BLaER1 (cell line): ENCODE results near the gene CRPPA.
"Not testable (repeated sequence)": the region's sequence is repeated elsewhere in the genome, so short reads cannot be mapped to it uniquely, and the experiment has no call there.

Source experiments
- H3K27ac ChIP-seq: shearing (Covaris generic); formaldehyde crosslinking; 2 replicates; pipeline ENCODE4 v1.8.1; 2022
- H3K27me3 ChIP-seq: shearing (Covaris generic); formaldehyde crosslinking; 2 replicates; pipeline ENCODE4 v1.8.1; 2022
- H3K36me3 ChIP-seq: shearing (Covaris generic); formaldehyde crosslinking; 2 replicates; pipeline ENCODE4 v1.8.1; 2022
- H3K4me1 ChIP-seq: shearing (Covaris generic); formaldehyde crosslinking; 2 replicates; pipeline ENCODE4 v1.8.1; 2022
- H3K4me2 ChIP-seq: shearing (Covaris generic); formaldehyde crosslinking; 2 replicates; pipeline ENCODE4 v1.8.1; 2022
- H3K4me3 ChIP-seq: shearing (Covaris generic); formaldehyde crosslinking; 2 replicates; pipeline ENCODE4 v1.8.1; 2022
- H3K9ac ChIP-seq: shearing (Covaris generic); formaldehyde crosslinking; 2 replicates; pipeline ENCODE4 v1.8.1; 2022
- H3K9me3 ChIP-seq: shearing (Covaris generic); formaldehyde crosslinking; 2 replicates; pipeline ENCODE4 v1.8.1; 2022
- H4K20me1 ChIP-seq: shearing (Covaris generic); formaldehyde crosslinking; 2 replicates; pipeline ENCODE4 v1.8.1; 2022
- Cebpa-rat ChIP-seq: shearing (Covaris generic); IDR thresholded peaks from 2 replicates; pipeline ENCODE4 v1.8.1; 2022

The CRPPA gene

GRCh38 chr7:16447876-16448275 is 26.5 kb upstream of the CRPPA start:
- Histone ChIP-seq H3K9me3 (no peaks in the 10 kb centered on the region), H4K20me1 (no peaks in the 10 kb centered on the region), H3K27me3 (no peaks in the 10 kb centered on the region), H3K36me3 (no peaks in the 10 kb centered on the region), H3K27ac (no peak overlapping the region), H3K9ac (no peak overlapping the region), H3K4me1 (peaks cover 4% of the 10 kb centered on the region; the same call in 1 of the 2 replicates), H3K4me3 (no peak overlapping the region), H3K4me2 (no peak overlapping the region)
- TF ChIP-seq Cebpa-rat: no peak

- Histone ChIP-seq H3K9ac (no peak overlapping the region), H3K36me3 (no peaks in the 10 kb centered on the region), H3K4me1 (peaks cover 4% of the 10 kb centered on the region; the same call in 1 of the 2 replicates), H3K27ac (no peak overlapping the region), H4K20me1 (no peaks in the 10 kb centered on the region), H3K9me3 (no peaks in the 10 kb centered on the region), H3K4me2 (no peak overlapping the region), H3K27me3 (no peaks in the 10 kb centered on the region), H3K4me3 (no peak overlapping the region)
- no peak for TF ChIP-seq Cebpa-rat
Measured at GRCh38 chr7:16446508-16446907, 25.2 kb upstream of the CRPPA start.

GRCh38 chr7:16443871-16444270 is 22.5 kb upstream of the CRPPA start:
- H3K36me3 ChIP-seq, H4K20me1 ChIP-seq, H3K4me1 ChIP-seq, H3K27me3 ChIP-seq, H3K4me2 ChIP-seq, H3K4me3 ChIP-seq, H3K9ac ChIP-seq, H3K9me3 ChIP-seq, H3K27ac ChIP-seq: not testable (repeated sequence)

- Histone ChIP-seq H3K27ac (no peak overlapping the region), H3K27me3 (no peaks in the 10 kb centered on the region), H3K9me3 (no peaks in the 10 kb centered on the region), H4K20me1 (no peaks in the 10 kb centered on the region), H3K9ac (no peak overlapping the region), H3K36me3 (no peaks in the 10 kb centered on the region), H3K4me1 (no peaks in the 10 kb centered on the region), H3K4me2 (no peak overlapping the region), H3K4me3 (no peak overlapping the region)
- no peak for TF ChIP-seq Cebpa-rat
Measured at GRCh38 chr7:16438988-16439387, 17.6 kb upstream of the CRPPA start.

GRCh38 chr7:16436306-16436705 is 15.0 kb upstream of the CRPPA start:
- no peak overlapping the region for H3K27ac ChIP-seq
- H3K4me1 ChIP-seq: no peaks in the 10 kb centered on the region
- no peak overlapping the region for H3K9ac ChIP-seq
- no peaks in the 10 kb centered on the region for H3K27me3 ChIP-seq
- no peak overlapping the region for H3K4me3 ChIP-seq
- H3K4me2 ChIP-seq: no peak overlapping the region
- no peaks in the 10 kb centered on the region for H3K9me3 ChIP-seq
- no peak for TF ChIP-seq Cebpa-rat
- H3K36me3 ChIP-seq: no peaks in the 10 kb centered on the region
- H4K20me1 ChIP-seq: no peaks in the 10 kb centered on the region

- no peaks in the 10 kb centered on the region for H3K36me3 ChIP-seq
- no peak for TF ChIP-seq Cebpa-rat
- H3K4me3 ChIP-seq: no peak overlapping the region
- no peaks in the 10 kb centered on the region for H3K27me3 ChIP-seq
- no peaks in the 10 kb centered on the region for H3K9me3 ChIP-seq
- H3K27ac ChIP-seq: no peak overlapping the region
- H3K4me2 ChIP-seq: no peak overlapping the region
- H3K9ac ChIP-seq: no peak overlapping the region
- no peaks in the 10 kb centered on the region for H4K20me1 ChIP-seq
- no peaks in the 10 kb centered on the region for H3K4me1 ChIP-seq
Measured at GRCh38 chr7:16433568-16434122, 12.3 kb upstream of the CRPPA start.

GRCh38 chr7:16432425-16432731 is 11.0 kb upstream of the CRPPA start:
- H3K9ac ChIP-seq: no peak overlapping the region
- no peak overlapping the region for H3K4me3 ChIP-seq
- H3K4me2 ChIP-seq: no peak overlapping the region
- H3K27ac ChIP-seq: no peak overlapping the region
- no peak for TF ChIP-seq Cebpa-rat
- H3K4me1 ChIP-seq: no peaks in the 10 kb centered on the region
- H3K36me3 ChIP-seq: no peaks in the 10 kb centered on the region
- H4K20me1 ChIP-seq: no peaks in the 10 kb centered on the region
- H3K9me3 ChIP-seq: no peaks in the 10 kb centered on the region
- no peaks in the 10 kb centered on the region for H3K27me3 ChIP-seq

GRCh38 chr7:16431646-16432424 is 10.5 kb upstream of the CRPPA start:
- Histone ChIP-seq H4K20me1 (no peaks in the 10 kb centered on the region), H3K4me1 (no peaks in the 10 kb centered on the region), H3K9me3 (no peaks in the 10 kb centered on the region), H3K4me3 (no peak overlapping the region), H3K36me3 (no peaks in the 10 kb centered on the region), H3K4me2 (no peak overlapping the region), H3K27ac (no peak overlapping the region), H3K9ac (no peak overlapping the region), H3K27me3 (no peaks in the 10 kb centered on the region)
- TF ChIP-seq Cebpa-rat: no peak

GRCh38 chr7:16430133-16430532 is 8.8 kb upstream of the CRPPA start:
- Histone ChIP-seq H3K27ac (no peak overlapping the region), H3K4me2 (no peak overlapping the region), H3K9me3 (no peaks in the 10 kb centered on the region), H3K4me1 (no peaks in the 10 kb centered on the region), H3K4me3 (no peak overlapping the region), H3K36me3 (no peaks in the 10 kb centered on the region), H3K9ac (no peak overlapping the region), H3K27me3 (no peaks in the 10 kb centered on the region), H4K20me1 (no peaks in the 10 kb centered on the region)
- TF ChIP-seq Cebpa-rat: no peak

- no peaks in the 10 kb centered on the region for H3K36me3 ChIP-seq
- H3K4me3 ChIP-seq: no peak overlapping the region
- no peak for TF ChIP-seq Cebpa-rat
- no peak overlapping the region for H3K4me2 ChIP-seq
- no peaks in the 10 kb centered on the region for H3K9me3 ChIP-seq
- no peak overlapping the region for H3K27ac ChIP-seq
- H3K4me1 ChIP-seq: no peaks in the 10 kb centered on the region
- no peaks in the 10 kb centered on the region for H3K27me3 ChIP-seq
- H4K20me1 ChIP-seq: no peaks in the 10 kb centered on the region
- H3K9ac ChIP-seq: no peak overlapping the region
Measured at GRCh38 chr7:16428672-16429071, 7.3 kb upstream of the CRPPA start.

- Histone ChIP-seq H3K27ac (no peak overlapping the region), H3K9me3 (no peaks in the 10 kb centered on the region), H3K4me2 (no peak overlapping the region), H3K27me3 (no peaks in the 10 kb centered on the region), H3K4me3 (no peak overlapping the region), H3K36me3 (no peaks in the 10 kb centered on the region), H4K20me1 (no peaks in the 10 kb centered on the region), H3K9ac (no peak overlapping the region), H3K4me1 (no peaks in the 10 kb centered on the region)
- TF ChIP-seq Cebpa-rat: no peak
Measured at GRCh38 chr7:16428182-16428581, 6.8 kb upstream of the CRPPA start.
